NB4 (cell line): Measurements from ENCODE around the gene CD70.
"Not testable (repeated sequence)": the region's sequence is repeated elsewhere in the genome, so short reads cannot be mapped to it uniquely, and the experiment has no call there.

Experiments
- CTCF ChIP-seq: IDR thresholded peaks from one replicate; pipeline ENCODE4 v1.5.1; 2012; ENCODE audit warnings: low read depth, low read length
- POLR2A ChIP-seq: IDR thresholded peaks from 2 replicates; pipeline ENCODE4 v1.6.1; 2011; ENCODE audit warnings: mild to moderate bottlenecking; ENCODE audit not compliant: insufficient read length; ENCODE audit errors: extremely low read depth
- TF ChIP-seq, protein P1 (sequence below): IDR thresholded peaks from 2 replicates; pipeline ENCODE4 v1.6.1; 2011; ENCODE audit warnings: low read depth, low read length

- not testable (repeated sequence) for TF ChIP-seq CTCF, POLR2A
- TF ChIP-seq, protein P1, sequence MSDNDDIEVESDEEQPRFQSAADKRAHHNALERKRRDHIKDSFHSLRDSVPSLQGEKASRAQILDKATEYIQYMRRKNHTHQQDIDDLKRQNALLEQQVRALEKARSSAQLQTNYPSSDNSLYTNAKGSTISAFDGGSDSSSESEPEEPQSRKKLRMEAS: not testable (repeated sequence)
Observed at GRCh38 chr19:6597471-6598253, 6.7 kb upstream of the CD70 start.
